C4-2B (cell line): Measurements from ENCODE around the gene KCNC1.

Source experiments
- H3K27ac ChIP-seq: fragments of 450-650 bp; 2 replicates; pipeline ENCODE4 v1.5.1; 2017
- ZFX ChIP-seq: fragments of 450-650 bp; IDR thresholded peaks from 2 replicates; pipeline ENCODE4 v1.6.1; 2017
- TF ChIP-seq, protein P1 (sequence below): fragments of 450-650 bp; conservative IDR thresholded peaks from 2 replicates; pipeline ENCODE4 v1.5.1; 2017; ENCODE audit warnings: mild to moderate bottlenecking

Gene KCNC1

DNA sequence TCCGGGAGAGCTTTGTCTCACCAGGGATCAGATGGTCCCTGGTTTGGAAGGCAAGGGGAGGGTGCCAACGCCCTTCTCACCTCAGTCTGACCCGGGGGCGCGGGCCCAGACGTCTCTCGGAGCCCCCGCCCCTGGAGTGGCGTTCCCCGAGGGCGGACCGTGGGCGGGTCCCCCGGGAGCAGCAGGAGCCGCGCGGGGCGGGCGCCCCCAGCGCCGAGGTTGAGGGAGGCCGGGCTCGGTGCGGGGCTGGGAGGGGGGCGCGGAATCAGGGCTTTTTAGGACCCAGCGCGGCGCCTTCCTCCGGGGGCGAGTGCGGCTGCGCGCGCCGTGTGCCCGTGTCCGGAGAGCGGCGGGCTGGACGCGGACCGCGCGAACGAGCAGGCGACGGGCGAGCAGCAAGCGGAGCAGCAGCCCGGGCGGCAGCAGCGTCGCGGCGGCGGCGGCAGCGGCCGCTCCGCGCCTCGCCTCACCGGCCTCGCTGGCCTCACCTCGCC, at the start of gene KCNC1:
Gene KCNC1 (plus strand): TSS at position 364 of the 494 bp plus-strand sequence. CDS start 1,222 bp downstream, outside the sequence.
- H3K27ac ChIP-seq = no peak within 1 kb of the TSS
- TF ChIP-seq, protein P1, sequence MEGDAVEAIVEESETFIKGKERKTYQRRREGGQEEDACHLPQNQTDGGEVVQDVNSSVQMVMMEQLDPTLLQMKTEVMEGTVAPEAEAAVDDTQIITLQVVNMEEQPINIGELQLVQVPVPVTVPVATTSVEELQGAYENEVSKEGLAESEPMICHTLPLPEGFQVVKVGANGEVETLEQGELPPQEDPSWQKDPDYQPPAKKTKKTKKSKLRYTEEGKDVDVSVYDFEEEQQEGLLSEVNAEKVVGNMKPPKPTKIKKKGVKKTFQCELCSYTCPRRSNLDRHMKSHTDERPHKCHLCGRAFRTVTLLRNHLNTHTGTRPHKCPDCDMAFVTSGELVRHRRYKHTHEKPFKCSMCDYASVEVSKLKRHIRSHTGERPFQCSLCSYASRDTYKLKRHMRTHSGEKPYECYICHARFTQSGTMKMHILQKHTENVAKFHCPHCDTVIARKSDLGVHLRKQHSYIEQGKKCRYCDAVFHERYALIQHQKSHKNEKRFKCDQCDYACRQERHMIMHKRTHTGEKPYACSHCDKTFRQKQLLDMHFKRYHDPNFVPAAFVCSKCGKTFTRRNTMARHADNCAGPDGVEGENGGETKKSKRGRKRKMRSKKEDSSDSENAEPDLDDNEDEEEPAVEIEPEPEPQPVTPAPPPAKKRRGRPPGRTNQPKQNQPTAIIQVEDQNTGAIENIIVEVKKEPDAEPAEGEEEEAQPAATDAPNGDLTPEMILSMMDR = no peak
- TF ChIP-seq ZFX = no peak

DNA sequence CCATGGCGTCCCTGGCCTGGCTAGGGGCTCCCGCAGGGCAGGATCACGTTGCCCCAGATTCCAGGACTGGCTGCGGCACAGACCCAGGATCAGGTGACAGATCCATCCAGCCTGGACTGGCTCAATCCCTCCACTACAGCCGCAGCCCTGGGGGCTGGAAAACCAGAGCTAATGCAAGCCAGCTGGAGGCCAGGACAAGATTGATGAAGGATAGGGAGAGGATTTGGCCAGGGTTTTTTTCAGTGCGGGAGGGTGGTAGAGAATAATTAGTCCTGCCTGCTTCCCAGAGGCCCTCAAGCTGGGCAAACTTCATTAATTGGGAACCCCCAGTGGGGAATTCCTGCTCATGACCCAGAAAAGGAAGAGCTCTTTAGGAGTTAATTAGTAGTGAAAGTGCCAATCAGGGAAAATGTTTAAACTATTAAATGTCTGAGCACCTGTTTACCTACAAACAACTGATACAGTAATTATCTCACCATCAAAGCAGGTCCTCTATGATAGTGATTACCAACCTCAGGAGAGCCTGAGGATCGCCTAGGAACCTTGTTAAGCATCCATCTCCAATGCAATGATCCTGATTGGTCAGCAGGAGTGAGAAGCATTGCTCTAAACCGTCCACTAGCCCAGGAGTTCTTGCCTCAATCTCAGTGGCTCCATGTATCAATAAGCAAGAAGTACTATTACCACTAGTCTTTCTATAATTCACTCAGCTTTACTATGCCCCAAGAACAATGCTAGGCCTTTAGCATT, 48.2 kb upstream of the KCNC1 start:
- TF ChIP-seq, protein P1 = no peak
- no peak for TF ChIP-seq ZFX
- no peak overlapping the region for H3K27ac ChIP-seq

DNA sequence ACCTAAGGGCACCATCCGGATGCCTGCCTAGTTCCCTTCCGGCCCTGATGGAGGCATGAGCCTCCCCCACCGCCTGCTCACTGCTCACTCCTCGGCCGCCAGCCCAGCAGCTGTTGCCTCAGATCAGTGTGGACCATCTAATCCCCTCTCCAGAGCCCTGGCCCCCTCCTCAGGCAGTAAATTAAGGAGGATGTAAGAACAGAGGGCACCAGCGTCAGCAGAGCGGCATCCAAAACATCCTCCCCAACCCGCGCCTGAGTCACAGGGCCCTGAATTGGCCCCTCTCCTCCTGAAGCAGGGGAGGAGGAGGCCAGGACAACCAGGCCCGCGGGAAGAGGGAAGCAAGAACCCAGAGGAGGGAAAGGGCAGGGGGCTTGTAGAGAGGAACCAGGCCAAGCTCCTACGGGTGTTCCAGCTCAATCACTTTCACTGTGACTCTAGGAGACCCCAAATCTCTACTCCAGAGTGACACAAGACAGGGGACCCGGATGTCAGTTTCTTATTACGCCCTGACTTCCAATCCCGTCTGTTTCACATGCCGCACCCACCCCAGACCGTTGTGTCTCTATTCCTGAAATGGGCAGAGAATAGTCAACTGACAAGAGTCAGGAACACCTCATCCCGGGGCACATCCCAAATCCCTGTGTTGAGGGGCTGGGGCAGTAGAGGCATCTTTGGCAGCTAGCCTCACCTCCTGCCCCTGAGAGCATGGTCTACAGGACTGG, 46.5 kb upstream of the KCNC1 start:
- H3K27ac ChIP-seq = no peak overlapping the region
- TF ChIP-seq, protein P1 = no peak
- TF ChIP-seq ZFX = no peak

DNA sequence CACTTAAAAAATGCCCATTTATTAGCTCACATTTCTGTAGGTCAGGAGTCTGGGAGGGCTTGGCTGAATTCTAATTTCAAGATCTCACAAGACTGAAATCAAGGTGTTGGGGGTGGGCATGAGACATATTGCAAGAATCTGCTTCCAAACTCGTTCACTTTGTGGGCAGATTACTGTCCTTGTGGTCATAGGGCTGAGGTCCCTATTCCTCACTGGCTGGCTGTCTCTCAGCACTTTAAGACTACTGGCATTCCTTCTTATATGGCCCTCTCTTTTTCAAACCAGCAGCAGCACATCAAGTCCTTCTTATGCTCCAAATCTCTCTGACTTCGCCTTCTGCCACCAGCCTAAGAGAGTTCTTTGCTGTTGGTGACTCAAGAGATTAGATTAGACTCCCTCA, 43.0 kb upstream of the KCNC1 start:
- TF ChIP-seq, protein P1 = no peak
- no peak for TF ChIP-seq ZFX
- H3K27ac ChIP-seq = no peak overlapping the region

DNA sequence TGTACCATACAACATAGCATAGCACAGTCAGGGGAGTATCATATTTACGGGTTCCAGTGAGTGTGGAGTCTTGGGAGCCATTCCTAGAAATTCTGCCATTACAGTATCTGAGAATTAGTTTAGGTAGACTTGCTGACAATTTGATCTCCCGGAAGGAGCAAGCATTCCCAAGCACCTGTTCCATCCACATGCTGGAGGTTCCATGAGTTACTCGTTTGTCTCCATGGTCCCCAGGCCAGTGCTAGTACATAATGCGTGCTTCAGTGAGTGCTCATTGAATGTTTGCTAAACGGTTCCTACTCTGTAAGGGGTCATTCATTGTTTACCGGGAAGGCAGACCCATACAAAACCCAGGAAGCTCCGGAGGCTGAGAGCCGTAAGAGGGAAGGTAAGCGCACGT, 42.6 kb upstream of the KCNC1 start:
- TF ChIP-seq, protein P1 = no peak
- TF ChIP-seq ZFX = no peak
- H3K27ac ChIP-seq = no peak overlapping the region

DNA sequence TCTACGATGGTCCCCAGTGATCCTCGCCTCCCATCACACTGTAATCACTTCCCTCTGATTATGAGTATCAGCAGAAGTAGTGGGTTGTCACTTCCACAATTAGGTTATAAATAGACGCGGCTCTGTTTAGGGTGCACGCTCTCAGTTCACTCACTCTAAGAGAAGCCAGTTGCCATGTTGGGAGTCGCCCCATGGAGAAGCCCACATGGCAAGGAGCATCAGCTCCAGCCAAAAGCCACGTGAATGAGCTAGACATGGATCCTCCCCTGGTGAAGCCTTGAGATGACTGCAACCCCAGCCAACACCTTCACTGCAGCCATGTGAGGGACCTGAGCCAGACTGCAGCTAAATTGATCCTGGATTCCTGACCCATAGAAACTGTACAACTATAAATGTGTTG, 41.6 kb upstream of the KCNC1 start:
- TF ChIP-seq, protein P1 = no peak
- no peak for TF ChIP-seq ZFX
- H3K27ac ChIP-seq = no peak overlapping the region

DNA sequence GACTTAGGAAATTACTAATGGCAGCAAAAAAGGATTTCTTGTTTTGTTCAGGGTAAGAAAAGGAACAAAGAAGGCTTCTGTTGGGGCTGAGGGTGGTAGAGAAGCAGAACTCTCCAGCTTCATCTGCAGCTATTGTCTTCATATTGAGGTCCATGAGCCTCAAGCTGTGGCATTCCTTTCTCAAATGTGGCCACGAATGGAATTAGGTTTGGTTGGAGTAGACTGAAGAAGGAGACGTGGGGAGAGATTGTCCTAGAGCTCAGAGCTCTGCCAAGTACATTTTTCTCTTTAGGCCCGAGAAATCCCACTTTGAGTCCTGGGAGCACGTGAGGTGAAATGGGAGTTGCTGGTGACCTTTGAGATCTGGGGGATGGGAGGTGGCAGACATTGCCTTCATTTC, 41.0 kb upstream of the KCNC1 start:
- TF ChIP-seq, protein P1 = no peak
- TF ChIP-seq ZFX = no peak
- no peak overlapping the region for H3K27ac ChIP-seq
